HCT116 (cell line): ENCODE results near the gene SDK2. TPM values are rescaled to one million over a fixed set of nuclear protein-coding genes. Genes with fewer than 3 reads are reported as not detected.

Experiments used
- ATAC-seq: fragments of 200-7000 bp; cut with Tn5 transposase; 2 replicates; pipeline ENCODE4 v1.9.1; 2020; ENCODE audit warnings: mild to moderate bottlenecking, moderate library complexity
- BruUV-seq: library from RNA; stranded (reverse); fragments of 400-500 nt; replicated peaks from 2 replicates; lab custom pipeline; 2021; lab: Mats Ljungman, UMichigan
- CTCF ChIA-PET: fragments of 300-600 bp; sonication (Branson Sonifier 250); formaldehyde crosslinking; loops from one replicate; lab custom pipeline; 2021; ENCODE audit warnings: antibody characterized with exemption; lab: Charles Lee
- POLR2A ChIA-PET: fragments of 300-600, 350-600 bp; sonication (Branson Sonifier 250); formaldehyde crosslinking; loops from one replicate; lab custom pipeline; 2021; ENCODE audit warnings: antibody characterized with exemption; lab: Charles Lee
- RAD21 ChIA-PET, 2 experiments: fragments of 300-600 bp; sonication (Branson Sonifier 250); formaldehyde crosslinking; loops; one replicate each; lab custom pipeline; 2023; ENCODE audit warnings: low total read pairs in 2 of 2; ENCODE audit not compliant: uncharacterized antibody in 2 of 2, unreplicated experiment in 2 of 2, low non-redundant PET in 1 of 2; lab: Charles Lee
- DNase-seq: peaks from one replicate; pipeline ENCODE4 v3.0.0-alpha.2; 2010; ENCODE audit warnings: low read depth, low spot score
- H2AFZ ChIP-seq: fragments of 200-600 bp; shearing (Covaris generic), sonication (generic); 2 replicates; pipeline ENCODE4 v1.6.1; 2017; ENCODE audit warnings: low read depth, mixed run types, mixed read lengths, antibody characterized with exemption, low read length; ENCODE audit not compliant: poor library complexity, severe bottlenecking
- H3K27ac ChIP-seq: 2 replicates; pipeline ENCODE4 v1.5.1; 2012; ENCODE audit warnings: low read depth, low read length
- H3K27me3 ChIP-seq: fragments of 200-600 bp; sonication (generic); 2 replicates; pipeline ENCODE4 v1.6.1; 2016; ENCODE audit warnings: mixed run types, low read length, mixed read lengths; ENCODE audit not compliant: insufficient read depth
- H3K36me3 ChIP-seq, 2 experiments: fragments of 200-500 bp in 1 of 2; fragments of 200-600 bp in 1 of 2; sonication (Bioruptor generic) in 1 of 2; sonication (generic) in 1 of 2; 2 replicates each; pipeline versions ENCODE4 v1.5.1 to v1.6.1; 2014 to 2016; ENCODE audit warnings: low read length in 2 of 2, inconsistent platforms in 1 of 2, mixed read lengths in 1 of 2, mixed run types in 1 of 2; ENCODE audit not compliant: insufficient read depth in 2 of 2, control insufficient read depth in 1 of 2
- H3K4me1 ChIP-seq, 2 experiments: fragments of 200-600 bp in 1 of 2; sonication (generic) in 1 of 2; 2 replicates each; pipeline versions ENCODE4 v1.5.1 to v1.6.1; 2012 to 2017; ENCODE audit warnings: low read length in 2 of 2, inconsistent platforms in 1 of 2, mild to moderate bottlenecking in 1 of 2, mixed read lengths in 1 of 2, mixed run types in 1 of 2, moderate library complexity in 1 of 2; ENCODE audit not compliant: insufficient read depth in 2 of 2, control insufficient read depth in 1 of 2
- H3K4me2 ChIP-seq: fragments of 200-600 bp; sonication (generic); 2 replicates; pipeline ENCODE4 v1.6.1; 2017; ENCODE audit warnings: mixed run types, low read length, mixed read lengths
- H3K4me3 ChIP-seq, 2 experiments: fragments of 200-600 bp in 1 of 2; sonication (generic) in 1 of 2; replicated peaks in 1 of 2; 2 replicates each; pipeline ENCODE4 v1.5.1; 2011 to 2016; ENCODE audit warnings: low read length in 2 of 2, control low read depth in 1 of 2, low read depth in 1 of 2, mild to moderate bottlenecking in 1 of 2, mixed read lengths in 1 of 2, mixed run types in 1 of 2
- H3K79me2 ChIP-seq: fragments of 200-600 bp; sonication (generic); 2 replicates; pipeline ENCODE4 v1.6.1; 2017; ENCODE audit warnings: mild to moderate bottlenecking, mixed run types, low read length, moderate library complexity, mixed read lengths; ENCODE audit not compliant: insufficient read depth
- H3K9ac ChIP-seq: fragments of 200-600 bp; sonication (generic); 2 replicates; pipeline ENCODE4 v1.6.1; 2016; ENCODE audit warnings: low read length, mixed read lengths
- H3K9me2 ChIP-seq: fragments of 200-600 bp; sonication (generic), shearing (Covaris generic); 2 replicates; pipeline ENCODE4 v1.6.1; 2017; ENCODE audit warnings: mixed run types, mild to moderate bottlenecking, moderate library complexity; ENCODE audit not compliant: insufficient read depth
- H3K9me3 ChIP-seq, 2 experiments: fragments of 200-500 bp in 1 of 2; fragments of 200-600 bp in 1 of 2; sonication (Bioruptor generic) in 1 of 2; sonication (generic) in 1 of 2; 2 replicates each; pipeline ENCODE4 v1.6.1; 2014 to 2017; ENCODE audit warnings: low read length in 2 of 2, mixed read lengths in 2 of 2, inconsistent platforms in 1 of 2, low read depth in 1 of 2, mild to moderate bottlenecking in 1 of 2, mixed run types in 1 of 2, moderate library complexity in 1 of 2; ENCODE audit not compliant: control insufficient read depth in 1 of 2, insufficient read depth in 1 of 2
- H4K20me1 ChIP-seq: fragments of 200-600 bp; sonication (generic), shearing (Covaris generic); 2 replicates; pipeline ENCODE4 v1.6.1; 2017; ENCODE audit warnings: mixed run types, mild to moderate bottlenecking, moderate library complexity; ENCODE audit not compliant: insufficient read depth
- ATF3 ChIP-seq: IDR thresholded peaks from 2 replicates; pipeline ENCODE4 v1.6.1; 2012
- CEBPB ChIP-seq: IDR thresholded peaks from 2 replicates; pipeline ENCODE4 v1.6.1; 2012; ENCODE audit warnings: low read depth
- CTCF ChIP-seq, 3 experiments: fragments of 200-600 bp in 1 of 3; sonication (generic) in 1 of 3; IDR thresholded peaks in 2 of 3; conservative IDR thresholded peaks in 1 of 3; 2 replicates each; pipeline ENCODE4 v1.5.1; 2012 to 2017; ENCODE audit warnings: low read depth in 2 of 3, low read length in 2 of 3, antibody characterized with exemption in 1 of 3, borderline replicate concordance in 1 of 3, control low read depth in 1 of 3, mild to moderate bottlenecking in 1 of 3, mixed read lengths in 1 of 3, mixed run types in 1 of 3, moderate library complexity in 1 of 3; ENCODE audit not compliant: insufficient read depth in 1 of 3
- EZH2 ChIP-seq: fragments of 200-600 bp; sonication (generic); IDR thresholded peaks from 2 replicates; pipeline ENCODE4 v1.6.1; 2017; ENCODE audit warnings: antibody characterized with exemption, mixed run types
- JUND ChIP-seq: IDR thresholded peaks from 2 replicates; pipeline ENCODE4 v1.6.1; 2012
- POLR2A ChIP-seq: IDR thresholded peaks from 2 replicates; pipeline ENCODE4 v1.7.0; 2011; ENCODE audit warnings: borderline replicate concordance; ENCODE audit not compliant: insufficient read depth, insufficient read length; ENCODE audit errors: extremely low read depth
- RAD21 ChIP-seq: IDR thresholded peaks from 2 replicates; pipeline ENCODE4 v1.6.1; 2012; ENCODE audit warnings: low read depth, mild to moderate bottlenecking
- SP1 ChIP-seq: IDR thresholded peaks from 2 replicates; pipeline ENCODE4 v1.6.1; 2012; ENCODE audit warnings: low read depth
- TCF7L2 ChIP-seq: IDR thresholded peaks from 2 replicates; pipeline ENCODE4 v1.7.0; 2011; ENCODE audit warnings: borderline replicate concordance, inconsistent platforms; ENCODE audit not compliant: insufficient read depth, insufficient read length; ENCODE audit errors: extremely low read depth
- ZBTB33 ChIP-seq: IDR thresholded peaks from 2 replicates; pipeline ENCODE4 v1.6.1; 2011; ENCODE audit warnings: mild to moderate bottlenecking, low read length, moderate library complexity; ENCODE audit not compliant: insufficient replicate concordance; ENCODE audit errors: extremely low read depth
- ZFX ChIP-seq: fragments of 450-650 bp; IDR thresholded peaks from 2 replicates; pipeline ENCODE4 v1.6.1; 2017
- intact Hi-C: fragments of 100-400 bp; cut with micrococcal nuclease; formaldehyde crosslinking; loops from 2 replicates; pipeline ENCODE4 v1.10.0; 2022
- total RNA-seq: library from RNA; stranded (reverse); gene quantifications from one replicate; pipeline ENCODE4 v1.2.1, GENCODE V29; 2021; ENCODE audit not compliant: unreplicated experiment

Gene SDK2
- total RNA-seq, 1 experiment from 2014 or later: 0.10 TPM

DNA sequence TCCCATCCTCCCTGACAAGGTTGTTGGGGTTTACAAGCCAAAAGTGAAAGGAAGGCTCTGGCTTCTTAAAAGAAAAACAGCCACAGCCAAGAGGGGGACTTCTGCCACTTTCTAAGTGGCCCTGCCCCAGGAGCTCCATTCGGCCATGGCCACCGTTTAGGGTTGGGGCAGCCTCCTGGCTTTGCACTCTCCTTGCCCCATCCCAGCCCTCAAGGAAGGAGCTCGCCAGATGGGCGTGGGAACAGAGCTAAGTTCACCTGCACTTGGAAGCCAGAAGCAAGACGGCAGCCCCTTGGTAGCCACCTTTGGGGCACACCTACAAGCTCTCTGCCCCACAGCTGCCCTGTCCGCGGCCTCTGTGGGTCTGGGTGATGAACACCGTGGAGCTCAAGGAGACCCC, 210.1 kb downstream of the SDK2 start:
- DNase-seq: no peak
- Histone ChIP-seq H3K9me2 (no peaks in the 10 kb centered on the region), H3K9me3 (no peaks in the 10 kb centered on the region), H3K27me3 (0 out of 2 replicates have a peak, but pooled peaks cover 9% of the 10 kb centered on the region), H4K20me1 (no peaks in the 10 kb centered on the region), H3K9ac (no peak overlapping the region), H3K4me1 (peaks cover 0 to 4% of the 10 kb centered on the region in 2 experiments; a peak in 2 of 4 replicates), H2AFZ (no peak overlapping the region), H3K4me2 (no peak overlapping the region), H3K36me3 (no peaks in the 10 kb centered on the region), H3K79me2 (no peaks in the 10 kb centered on the region), H3K4me3 (no peak overlapping the region), H3K27ac (no peak overlapping the region)
- CTCF ChIA-PET: no interaction called here
- intact Hi-C loops: no loop called here
- ATAC-seq: no peak
- POLR2A ChIA-PET: no interaction called here
- BruUV-seq: no TSS peak
- RAD21 ChIA-PET: no interaction called here
- TF ChIP-seq RAD21 (no peak), POLR2A (no peak), ATF3 (no peak), EZH2 (no peak)
- TF ChIP-seq, all 23 proteins: peak for 0

DNA sequence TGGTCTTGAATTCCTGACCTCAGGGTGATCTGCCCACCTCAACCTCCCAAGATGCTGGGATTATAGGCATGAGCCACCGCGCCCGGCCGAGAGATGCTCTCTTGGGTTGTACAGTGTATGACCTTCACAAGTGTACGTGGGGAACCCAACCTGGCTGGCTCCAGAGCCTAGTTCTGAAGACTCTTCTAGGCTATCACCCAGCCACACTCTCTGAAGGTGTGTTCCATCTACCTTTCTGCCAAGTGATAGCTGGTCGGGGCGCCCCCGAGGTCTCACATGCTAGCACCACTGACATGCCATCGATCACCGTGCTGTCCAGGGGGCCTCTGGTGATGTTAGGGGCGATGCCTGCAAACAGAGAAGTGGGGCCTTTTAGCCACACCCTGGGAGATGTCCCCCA, 210.7 kb downstream of the SDK2 start:
- Histone ChIP-seq H2AFZ (no peak overlapping the region), H3K9me2 (no peaks in the 10 kb centered on the region), H3K4me1 (peaks cover 0 to 4% of the 10 kb centered on the region in 2 experiments; a peak in 2 of 4 replicates), H3K36me3 (no peaks in the 10 kb centered on the region), H3K9ac (no peak overlapping the region), H3K27me3 (0 out of 2 replicates have a peak, but pooled peaks cover 9% of the 10 kb centered on the region), H3K4me2 (no peak overlapping the region), H4K20me1 (no peaks in the 10 kb centered on the region), H3K79me2 (no peaks in the 10 kb centered on the region), H3K9me3 (no peaks in the 10 kb centered on the region), H3K27ac (no peak overlapping the region), H3K4me3 (no peak overlapping the region)
- no peak for DNase-seq
- POLR2A ChIA-PET: no interaction called here
- no peak for ATAC-seq
- CTCF ChIA-PET: no interaction called here
- TF ChIP-seq ZBTB33 (no peak), CTCF (IDR thresholded peaks at IDR 0.05 in 2 of 3, conservative IDR thresholded peaks at IDR 0.05 in 1 of 3; ENCODE audit: borderline replicate concordance in 1 of 3, insufficient read depth in 1 of 3, low read depth in 2 of 3, low read length in 2 of 3) (no peak), ZFX (no peak), POLR2A (no peak), RAD21 (no peak), EZH2 (no peak), TCF7L2 (no peak), JUND (no peak), SP1 (no peak), CEBPB (no peak)
- no TSS peak for BruUV-seq
- RAD21 ChIA-PET: no interaction called here
- intact Hi-C loops: no loop called here
